Measurements from ENCODE around the gene TDRD6.

TDRD6 gene

DNA sequence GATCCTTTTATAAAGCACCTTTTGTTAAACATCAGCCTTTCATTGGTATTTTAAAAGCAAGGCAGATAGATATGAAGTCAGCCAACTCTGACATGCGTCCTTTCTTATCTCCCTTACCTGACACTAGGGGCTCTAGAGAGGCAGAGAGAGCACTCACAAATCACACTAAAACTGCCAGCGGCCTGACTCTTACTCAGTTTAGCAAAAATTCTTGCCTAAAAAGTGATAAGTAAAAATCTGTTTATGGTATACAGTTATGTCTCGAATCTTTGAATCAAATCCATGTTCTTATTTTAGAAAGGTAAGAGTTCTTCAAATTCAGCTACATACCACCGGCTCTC, 10.4 kb upstream of the TDRD6 start:
- DNase-seq (ENCODE audit: low read depth in 2 of 2), result no peak

DNA sequence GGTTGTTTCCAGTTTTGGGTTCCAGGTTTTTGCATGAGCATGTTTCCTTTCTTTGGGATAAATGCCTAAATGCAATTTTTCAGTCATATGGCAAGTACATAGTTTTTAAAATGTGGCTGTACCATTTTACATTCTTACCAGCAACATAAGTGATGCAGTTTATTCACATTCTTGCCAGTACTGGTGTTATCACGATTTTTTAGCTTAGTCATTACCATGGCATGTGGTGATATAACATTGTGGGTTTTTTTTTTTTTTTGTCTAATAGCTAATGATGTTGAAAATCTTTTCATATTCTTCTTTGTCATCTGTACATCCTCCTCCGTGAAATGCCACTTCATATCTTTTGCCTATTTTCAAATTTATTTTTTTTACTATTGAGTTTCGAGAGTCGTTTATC, 2.9 kb upstream of the TDRD6 start:
- DNase-seq (ENCODE audit: low read depth in 2 of 2), result no peak

DNA sequence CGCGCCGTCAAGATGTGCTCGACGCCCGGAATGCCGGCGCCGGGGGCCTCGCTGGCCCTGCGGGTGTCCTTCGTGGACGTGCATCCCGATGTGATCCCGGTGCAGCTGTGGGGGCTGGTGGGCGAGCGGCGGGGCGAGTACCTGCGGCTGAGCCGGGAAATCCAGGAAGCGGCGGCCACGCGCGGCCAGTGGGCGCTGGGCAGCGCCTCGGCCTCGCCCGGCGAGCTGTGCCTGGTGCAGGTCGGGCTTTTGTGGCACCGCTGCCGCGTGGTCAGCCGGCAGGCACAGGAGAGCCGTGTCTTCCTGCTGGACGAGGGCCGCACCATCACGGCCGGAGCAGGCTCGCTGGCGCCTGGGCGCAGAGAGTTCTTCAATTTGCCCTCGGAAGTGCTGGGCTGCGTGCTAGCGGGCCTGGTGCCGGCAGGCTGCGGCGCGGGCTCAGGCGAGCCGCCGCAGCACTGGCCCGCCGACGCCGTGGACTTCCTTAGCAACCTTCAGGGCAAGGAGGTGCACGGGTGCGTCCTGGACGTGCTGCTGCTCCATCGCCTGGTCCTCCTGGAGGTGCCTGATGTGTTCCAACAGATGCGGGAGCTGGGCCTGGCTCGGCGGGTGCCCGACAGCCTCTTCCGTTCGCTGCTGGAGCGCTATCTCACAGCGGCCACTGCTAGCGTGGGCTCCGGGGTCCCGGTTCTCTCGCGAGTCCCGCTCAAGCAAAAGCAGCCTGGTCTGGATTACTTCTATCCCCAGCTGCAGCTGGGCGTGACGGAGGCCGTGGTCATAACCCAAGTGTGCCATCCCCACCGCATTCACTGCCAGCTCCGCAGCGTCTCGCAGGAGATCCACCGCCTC, 656 bp downstream of the TDRD6 start:
- DNase-seq (ENCODE audit: low read depth in 2 of 2), result no peak

- DNase-seq (ENCODE audit: low read depth in 2 of 2), result no peak
Observed at GRCh38 chr6:46688966-46689335, 1.3 kb downstream of the TDRD6 start.

- DNase-seq (ENCODE audit: low read depth in 2 of 2), result no peak
Observed at GRCh38 chr6:46689657-46690056, 2.0 kb downstream of the TDRD6 start.

- no peak for DNase-seq (ENCODE audit: low read depth in 2 of 2)
Observed at GRCh38 chr6:46690141-46690755, 2.6 kb downstream of the TDRD6 start.

DNA sequence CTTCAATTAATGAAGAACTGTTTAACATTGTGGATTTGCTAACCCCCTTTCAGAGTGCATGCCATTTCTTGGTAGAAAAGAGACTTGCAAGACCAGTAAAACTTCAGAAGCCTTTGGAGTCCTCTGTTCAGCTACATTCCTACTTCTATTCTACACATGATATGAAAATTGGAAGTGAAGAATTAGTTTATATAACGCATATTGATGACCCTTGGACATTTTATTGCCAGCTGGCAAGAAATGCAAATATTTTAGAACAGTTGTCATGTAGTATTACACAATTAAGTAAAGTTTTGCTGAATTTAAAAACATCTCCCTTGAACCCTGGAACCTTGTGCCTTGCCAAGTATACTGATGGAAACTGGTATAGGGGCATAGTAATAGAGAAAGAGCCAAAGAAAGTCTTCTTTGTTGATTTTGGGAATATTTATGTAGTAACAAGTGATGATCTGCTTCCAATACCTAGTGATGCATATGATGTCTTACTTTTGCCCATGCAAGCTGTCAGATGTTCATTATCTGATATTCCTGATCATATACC, 3.3 kb downstream of the TDRD6 start:
- no peak for DNase-seq (ENCODE audit: low read depth in 2 of 2)

DNA sequence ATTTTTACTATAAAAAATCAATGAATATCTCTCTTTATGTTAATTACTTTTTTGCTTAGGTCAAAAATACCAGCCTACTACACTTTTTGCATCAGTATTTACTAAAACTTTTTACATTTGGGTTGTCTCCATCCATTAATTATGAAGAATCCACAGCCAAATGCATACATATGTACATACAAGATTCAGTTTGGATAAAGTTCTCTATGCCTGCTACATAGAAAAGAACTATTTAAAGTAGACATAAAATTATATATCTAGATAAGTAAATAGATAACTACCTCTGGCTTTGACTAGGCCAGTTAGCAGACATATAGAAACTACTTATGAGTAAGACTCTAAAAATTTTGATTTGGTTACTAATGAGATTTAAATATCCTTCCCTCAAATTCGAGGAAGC, 12.3 kb downstream of the TDRD6 start:
- no peak for DNase-seq (ENCODE audit: low read depth in 2 of 2)

DNA sequence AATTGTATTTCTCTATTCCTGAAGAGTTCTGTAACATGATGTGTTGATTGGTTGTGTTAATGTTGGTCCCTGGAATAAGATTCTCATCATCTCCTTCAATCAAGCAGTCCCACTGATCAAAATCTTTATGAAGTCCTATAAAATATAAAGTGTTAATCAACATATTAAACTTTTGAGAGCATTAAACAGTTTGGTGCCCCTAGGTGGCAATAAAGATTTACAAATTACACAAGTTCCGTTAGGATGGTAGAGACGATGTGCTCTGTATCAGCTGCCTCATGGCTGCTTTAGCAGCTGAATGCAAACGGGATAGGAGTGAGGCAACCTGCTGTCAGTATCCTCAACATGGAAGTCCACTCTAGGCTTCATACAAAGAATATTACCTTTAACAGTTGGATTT, 16.9 kb downstream of the TDRD6 start:
- DNase-seq (ENCODE audit: low read depth in 2 of 2), result no peak

DNA sequence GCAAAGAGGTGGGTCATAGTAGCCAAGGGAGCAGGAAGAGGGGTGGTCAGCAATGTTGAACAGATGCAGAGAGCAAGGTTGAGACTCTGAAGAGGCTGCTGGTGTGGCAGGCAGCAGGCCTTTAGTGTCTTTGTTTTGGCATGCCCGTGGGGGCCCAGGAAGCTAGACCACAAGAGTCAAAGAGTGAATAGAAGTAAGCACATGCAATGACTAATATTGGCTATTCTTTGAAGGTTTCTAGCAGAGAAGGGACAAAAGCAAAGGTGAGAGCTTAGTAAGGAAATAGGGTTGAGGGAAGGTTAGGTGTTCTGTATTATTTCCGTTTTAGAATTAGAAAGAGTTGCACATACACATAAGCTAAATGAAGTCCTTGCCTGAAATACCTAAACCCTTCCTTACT, 18.8 kb downstream of the TDRD6 start:
- DNase-seq (ENCODE audit: low read depth in 2 of 2), result no peak

- no peak for DNase-seq (ENCODE audit: low read depth in 2 of 2)
Observed at GRCh38 chr6:46711491-46711890, 23.8 kb downstream of the TDRD6 start.

DNA sequence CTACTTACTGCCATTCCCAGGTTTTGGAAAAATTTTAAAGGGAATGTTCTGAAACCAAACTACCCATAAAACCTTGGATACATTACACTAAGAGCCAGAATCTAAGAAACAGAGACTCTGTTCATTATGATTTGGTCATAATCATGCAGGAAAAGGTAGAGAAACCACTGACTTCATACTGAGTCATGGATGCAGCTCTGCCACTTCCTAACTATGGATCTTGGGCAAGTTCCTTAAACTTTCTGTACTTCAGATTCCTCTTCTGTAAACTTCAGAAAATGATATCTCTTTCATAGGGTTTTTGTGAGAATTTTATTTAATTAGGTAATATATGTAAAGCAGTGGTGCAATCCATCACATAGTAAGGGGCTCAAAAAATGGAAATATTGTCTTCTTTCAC, 27.5 kb downstream of the TDRD6 start:
- no peak for DNase-seq (ENCODE audit: low read depth in 2 of 2)

DNA sequence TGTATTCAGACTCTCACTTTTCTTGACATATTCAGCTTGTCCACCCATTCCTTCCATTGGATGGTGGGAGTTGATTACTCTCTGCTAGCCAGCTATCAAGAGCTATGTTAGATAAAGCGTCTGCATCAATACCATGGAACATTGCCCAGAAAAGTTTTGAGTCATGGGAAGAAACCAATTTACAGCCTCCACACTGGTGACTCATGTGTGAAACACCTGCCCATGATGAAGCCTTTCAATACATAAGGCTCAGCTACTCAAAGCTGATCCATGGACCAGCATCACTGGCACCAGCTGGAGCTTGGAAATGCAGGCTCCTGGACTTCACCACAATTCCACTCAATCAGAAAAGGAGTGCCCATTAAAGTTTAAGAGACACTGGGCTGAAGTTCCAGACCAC, 31.4 kb downstream of the TDRD6 start:
- DNase-seq (ENCODE audit: low read depth in 2 of 2), result no peak

GRCh38 chr6:46720401-46720800, 32.7 kb downstream of the TDRD6 start:
- no peak for DNase-seq (ENCODE audit: low read depth in 2 of 2)

DNA sequence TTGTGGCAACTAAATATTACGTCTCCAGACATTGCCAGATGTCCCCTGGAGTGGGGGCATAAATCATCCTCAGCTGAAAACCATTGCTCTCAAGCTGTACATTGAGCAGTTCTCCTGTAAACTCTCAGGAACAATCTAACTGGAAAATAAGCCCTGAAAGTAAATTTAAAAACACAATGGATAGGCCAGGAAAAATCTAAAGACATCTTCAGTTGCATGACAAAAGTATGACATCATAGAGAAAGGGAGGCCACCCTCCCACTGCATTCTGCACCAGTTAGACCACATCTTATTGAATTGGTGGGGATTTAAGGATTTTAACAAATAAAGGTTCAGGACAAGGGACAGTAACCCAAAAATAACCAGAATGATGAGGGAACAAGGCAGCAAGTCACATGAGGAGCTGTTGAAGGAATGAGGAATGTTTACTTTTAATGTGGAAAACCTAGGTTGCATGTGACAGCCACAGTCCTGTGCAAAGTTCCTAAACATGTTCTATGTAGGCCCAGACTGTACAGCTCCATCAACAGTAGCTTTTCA, 42.2 kb downstream of the TDRD6 start:
- no peak for DNase-seq (ENCODE audit: low read depth in 2 of 2)

GRCh38 chr6:46730921-46731461, 43.3 kb downstream of the TDRD6 start:
- DNase-seq (ENCODE audit: low read depth in 2 of 2), result no peak

- no peak for DNase-seq (ENCODE audit: low read depth in 2 of 2)
Observed at GRCh38 chr6:46733341-46733801, 45.7 kb downstream of the TDRD6 start.

- no peak for DNase-seq (ENCODE audit: low read depth in 2 of 2)
Observed at GRCh38 chr6:46734867-46735719, 47.4 kb downstream of the TDRD6 start, which contains the start of gene PLA2G7. TSS of gene PLA2G7 (minus strand) at chr6:46735375. CDS start at chr6:46722891, 12,484 bp downstream.

GRCh38 chr6:46735720-46736031, 48.0 kb downstream of the TDRD6 start:
- DNase-seq (ENCODE audit: low read depth in 2 of 2), result no peak

DNA sequence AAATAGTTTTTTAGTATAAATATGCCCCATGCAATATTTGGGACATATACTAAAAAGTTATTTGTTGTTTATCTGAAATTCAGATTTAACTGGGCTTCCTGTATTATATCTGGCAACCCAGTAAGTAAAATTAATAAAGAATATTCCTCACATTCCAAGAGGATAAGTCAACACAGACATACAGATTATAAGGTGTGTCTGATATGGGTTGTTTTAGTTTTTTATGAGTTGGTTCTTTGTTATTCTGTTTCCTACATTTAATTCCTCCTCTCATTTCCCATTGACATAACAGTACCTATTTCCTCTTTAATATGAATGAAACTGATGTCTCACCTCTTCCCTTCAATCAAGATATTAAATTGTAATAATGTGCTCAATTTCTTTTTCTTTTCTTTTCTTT, 49.2 kb downstream of the TDRD6 start:
- no peak for DNase-seq (ENCODE audit: low read depth in 2 of 2)

DNA sequence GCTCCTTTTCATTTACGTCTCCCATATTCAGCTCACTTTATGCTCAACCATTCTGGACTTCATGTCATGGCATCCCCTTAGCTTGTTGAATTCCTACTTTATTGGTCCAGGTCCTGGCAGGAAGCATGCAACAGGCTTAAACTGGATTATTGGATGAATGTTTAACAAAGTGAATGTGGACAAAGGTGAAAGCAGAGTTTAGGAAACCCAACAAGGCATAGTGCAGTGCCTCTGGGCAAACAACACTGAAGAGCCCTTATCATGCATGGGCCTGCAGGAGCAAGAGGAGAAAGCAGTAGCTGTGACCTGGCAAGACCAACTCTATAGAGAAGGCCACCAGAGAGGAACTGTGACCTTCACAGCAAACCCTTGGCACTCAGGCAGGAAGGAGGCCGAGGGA, 53.8 kb downstream of the TDRD6 start:
- no peak for DNase-seq (ENCODE audit: low read depth in 2 of 2)

DNA sequence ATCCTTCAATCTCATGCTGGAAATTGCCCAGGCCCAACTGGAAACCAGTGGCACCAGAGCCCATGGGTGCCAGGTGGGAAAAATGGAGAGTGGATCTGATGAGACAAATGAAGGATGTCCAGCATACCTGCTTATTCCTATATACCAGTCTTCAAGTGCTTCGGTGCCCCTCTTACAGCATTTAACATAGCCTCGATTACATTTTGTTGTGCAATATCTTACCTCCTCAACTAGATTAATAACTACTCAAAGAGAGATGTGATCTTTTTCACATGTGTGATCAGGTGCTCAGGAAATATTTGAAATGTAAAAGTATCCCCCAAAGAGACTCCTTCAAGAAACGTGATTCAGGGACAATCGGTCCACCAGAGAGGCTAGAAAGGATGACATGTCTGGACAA, 54.2 kb downstream of the TDRD6 start:
- DNase-seq (ENCODE audit: low read depth in 2 of 2), result no peak
